WTC11 (cell line): Measurements from ENCODE around the gene NHS.

Source experiments
- ATF3 ChIP-seq: sonication (generic); formaldehyde crosslinking; conservative IDR thresholded peaks from 2 replicates; pipeline ENCODE4 v1.8.1; 2022; ENCODE audit warnings: mild to moderate bottlenecking, missing genetic modification reagents
- CREM ChIP-seq: sonication (generic); formaldehyde crosslinking; IDR thresholded peaks from 2 replicates; pipeline ENCODE4 v1.8.1; 2022; ENCODE audit warnings: mild to moderate bottlenecking, missing genetic modification reagents, moderate library complexity
- CTCF ChIP-seq: fragments of 200-600 bp; IDR thresholded peaks from 2 replicates; pipeline ENCODE4 v1.8.0; 2022; ENCODE audit warnings: antibody characterized with exemption
- ESRRA ChIP-seq: sonication (generic); formaldehyde crosslinking; IDR thresholded peaks from 2 replicates; pipeline ENCODE4 v1.8.1; 2022; ENCODE audit warnings: mild to moderate bottlenecking, missing genetic modification reagents, borderline replicate concordance
- NR2C2 ChIP-seq: sonication (generic); formaldehyde crosslinking; IDR thresholded peaks from 2 replicates; pipeline ENCODE4 v1.8.0; 2022; ENCODE audit warnings: mild to moderate bottlenecking, missing genetic modification reagents
- SP1 ChIP-seq: sonication (generic); formaldehyde crosslinking; conservative IDR thresholded peaks from 2 replicates; pipeline ENCODE4 v1.8.1; 2022; ENCODE audit warnings: missing genetic modification reagents
- TCF7 ChIP-seq: sonication (generic); formaldehyde crosslinking; IDR thresholded peaks from 2 replicates; pipeline ENCODE4 v1.8.0; 2022; ENCODE audit warnings: mild to moderate bottlenecking, low read depth, missing genetic modification reagents, moderate library complexity
- TEAD1 ChIP-seq: sonication (generic); formaldehyde crosslinking; IDR thresholded peaks from 2 replicates; pipeline ENCODE4 v1.8.0; 2022; ENCODE audit warnings: mild to moderate bottlenecking, missing genetic modification reagents
- TEAD4 ChIP-seq: sonication (generic); formaldehyde crosslinking; IDR thresholded peaks from 2 replicates; pipeline ENCODE4 v1.8.0; 2022; ENCODE audit warnings: mild to moderate bottlenecking, missing genetic modification reagents
- ZBTB43 ChIP-seq: sonication (generic); formaldehyde crosslinking; IDR thresholded peaks from 2 replicates; pipeline ENCODE4 v1.8.1; 2023; ENCODE audit warnings: mild to moderate bottlenecking, missing genetic modification reagents
- ZNF121 ChIP-seq: sonication (generic); formaldehyde crosslinking; IDR thresholded peaks from 2 replicates; pipeline ENCODE4 v1.8.0; 2023; ENCODE audit warnings: missing genetic modification reagents
- ZNF423 ChIP-seq: fragments of 250-450 bp; sonication (Bioruptor Pico); IDR thresholded peaks from 2 replicates; pipeline ENCODE4 v2.1.2; 2022; ENCODE audit warnings: mild to moderate bottlenecking, moderate library complexity
- ZNF512 ChIP-seq: sonication (generic); formaldehyde crosslinking; IDR thresholded peaks from 2 replicates; pipeline ENCODE4 v1.8.1; 2022; ENCODE audit warnings: missing genetic modification reagents, borderline replicate concordance

- TF ChIP-seq ESRRA (CRISPR knock-in tag) (no peak), ZNF512 (CRISPR knock-in tag) (no peak), CTCF (no peak), CREM (no peak), TEAD1 (CRISPR knock-in tag) (no peak), TEAD4 (CRISPR knock-in tag) (no peak), ZNF121 (CRISPR knock-in tag) (no peak), ZNF423 (no peak), SP1 (no peak), ATF3 (no peak), NR2C2 (no peak), TCF7 (CRISPR knock-in tag) (no peak), ZBTB43 (CRISPR knock-in tag) (no peak)
Measured at GRCh38 chrX:17553469-17553868, 178.5 kb downstream of the NHS start.
